Measurements from ENCODE around the gene DPP7. TPM values are rescaled to one million over a fixed set of nuclear protein-coding genes. Genes with fewer than 3 reads are reported as not detected.

DPP7 gene
- total and polyA plus RNA-seq, 2 of the 8 experiments (the other 6 are each of a cell fraction or from before 2014, with no cell fraction given) = 21.2 to 26.8 TPM

- no peak overlapping the region for H2BK5ac ChIP-seq (ENCODE audit: low read depth, low read length)
- H2AK5ac ChIP-seq (ENCODE audit: low read depth, low read length) = no peak overlapping the region
- no peak overlapping the region for H3K23ac ChIP-seq (ENCODE audit: insufficient read length)
- no peak overlapping the region for H2BK15ac ChIP-seq (ENCODE audit: low read length)
- H4K91ac ChIP-seq (replicated peaks; ENCODE audit: insufficient read length, low read length) = no peak overlapping the region
- no peak overlapping the region for H3K27ac ChIP-seq (ENCODE audit: low read depth, low read length)
- no peak overlapping the region for H2BK12ac ChIP-seq (ENCODE audit: low read depth, low read length)
- POLR2A ChIA-PET (ENCODE audit: partially characterized antibody) = interaction anchor here (0.7 to 1.5 kb wide), 4 partner anchors 9 to 49 kb away, joined by 3 to 4 read pairs (median 4); no protein-coding TSS in a partner anchor
- H3K23me2 ChIP-seq (ENCODE audit: low read depth, low read length) = peaks cover 5% of the 10 kb centered on the region; the same call in 1 of the 2 replicates
- FAIRE-seq = no peak
- H3K79me2 ChIP-seq (ENCODE audit: control insufficient read depth in 1 of 2, insufficient read depth in 2 of 2, low read length in 2 of 2) = no peaks in the 10 kb centered on the region
- peaks cover 0 to 18% (median 11%) of the 10 kb centered on the region in 4 experiments; a peak in 5 of 7 replicates for H3K4me1 ChIP-seq (replicated peaks in 1 of 4; ENCODE audit: control insufficient read depth in 3 of 4, insufficient read depth in 4 of 4, low read length in 3 of 4)
- H4K5ac ChIP-seq (ENCODE audit: insufficient read length, low read depth, low read length) = no peak overlapping the region
- TF ChIP-seq ATF3 (IDR thresholded peaks at IDR 0.05; ENCODE audit: insufficient read depth, low read depth, low read length) = no peak
- TF ChIP-seq ASH2L (IDR thresholded peaks at IDR 0.05; ENCODE audit: low read length) = no peak
- TF ChIP-seq FOSL1 (IDR thresholded peaks at IDR 0.05; ENCODE audit: insufficient read depth, low read depth, low read length) = no peak
- no peak for TF ChIP-seq SP1 (IDR thresholded peaks at IDR 0.05; ENCODE audit: low read depth, low read length)
- no peak for TF ChIP-seq USF2 (IDR thresholded peaks at IDR 0.05; ENCODE audit: low read length)
- no peak for TF ChIP-seq HDAC2 (IDR thresholded peaks at IDR 0.05; ENCODE audit: borderline replicate concordance in 1 of 2, low read depth in 2 of 2, low read length in 2 of 2)
- no peak for TF ChIP-seq HDAC6 (IDR thresholded peaks at IDR 0.05; ENCODE audit: low read depth, low read length)
- no peak for TF ChIP-seq SP4 (IDR thresholded peaks at IDR 0.05; ENCODE audit: low read length)
- H3K4ac ChIP-seq (replicated peaks; ENCODE audit: insufficient read length, low read depth, low read length) = no peak overlapping the region
- 93% methylated on average over 10 of the region's 12 CpGs; no CpG with 5 or more reads in 1 of the 2 experiments for WGBS, 2 experiments (ENCODE audit: extremely low coverage in 1 of 2, insufficient coverage in 1 of 2, insufficient read length in 1 of 2, insufficient replicate concordance in 2 of 2, low coverage in 1 of 2, low lambda C conversion rate in 2 of 2, missing lambda C conversion rate in 1 of 2)
- CTCF ChIA-PET (ENCODE audit: partially characterized antibody) = interaction anchor here (1.0 to 13.5 kb wide), 20 partner anchors 7 to 305 kb away, joined by 3 to 291 read pairs (median 8); partner anchors contain the start of genes ABCA2, ENTPD2, FUT7 and MAN1B1
- no peak overlapping the region for H2BK120ac ChIP-seq (replicated peaks; ENCODE audit: low read depth, low read length)
- no peaks in the 10 kb centered on the region for H3K36me3 ChIP-seq (ENCODE audit: control insufficient read depth in 2 of 4, insufficient read depth in 4 of 4, low read length in 3 of 4)
- H4K8ac ChIP-seq (ENCODE audit: extremely low read depth, insufficient read depth, low read length) = no peak overlapping the region
- peaks cover 0 to 13% (median 7%) of the 10 kb centered on the region in 4 experiments; a peak in 5 of 7 replicates for H3K27me3 ChIP-seq (replicated peaks in 1 of 4; ENCODE audit: control insufficient read depth in 3 of 4, extremely low read depth in 1 of 4, insufficient read depth in 3 of 4, low read length in 3 of 4)
- H3K18ac ChIP-seq (ENCODE audit: extremely low read depth, low read length) = no peak overlapping the region
- peaks cover 23 to 25% of the 10 kb centered on the region in 2 experiments for H4K20me1 ChIP-seq (replicated peaks in 1 of 2; ENCODE audit: control insufficient read depth in 1 of 2, insufficient read depth in 2 of 2, low read length in 2 of 2)
- H3K56ac ChIP-seq (replicated peaks; ENCODE audit: insufficient read length, low read depth, low read length) = no peak overlapping the region
- DNase-seq (ENCODE audit: low read depth in 1 of 2, low spot score in 2 of 2) = no peak
- H3K14ac ChIP-seq (ENCODE audit: insufficient read length) = no peak overlapping the region
- H3K79me1 ChIP-seq (ENCODE audit: low read depth, low read length) = peaks cover 2% of the 10 kb centered on the region; the same call in 1 of the 2 replicates
- no peak overlapping the region for H2AFZ ChIP-seq (ENCODE audit: low read length)
- H3K4me3 ChIP-seq (ENCODE audit: extremely low read depth in 1 of 4, insufficient read depth in 2 of 4, low read depth in 3 of 4, low read length in 4 of 4) = no peak overlapping the region
- H3K9me3 ChIP-seq (ENCODE audit: insufficient read depth in 2 of 2, low read depth in 1 of 2, low read length in 1 of 2) = no peaks in the 10 kb centered on the region
- H2BK20ac ChIP-seq (ENCODE audit: low read length) = no peak overlapping the region
- H3K9ac ChIP-seq (replicated peaks in 1 of 4; ENCODE audit: extremely low read depth in 1 of 4, low read depth in 3 of 4, low read length in 3 of 4) = no peak overlapping the region
- H3K4me2 ChIP-seq (ENCODE audit: insufficient read depth in 1 of 2, low read depth in 2 of 2, low read length in 2 of 2) = no peak overlapping the region
Observed at GRCh38 chr9:137064880-137065164, 49.7 kb downstream of the DPP7 start.
